SJCRH30 (cell line): Measurements from ENCODE around the gene TRAPPC2L. TPM values are rescaled to one million over a fixed set of nuclear protein-coding genes. Genes with fewer than 3 reads are reported as not detected.

Experiments
- DNase-seq, 2 experiments: peaks; one replicate each; pipeline ENCODE4 v3.0.0-alpha.2; 2015 to 2020
- H3K27ac ChIP-seq: fragments of 250-450 bp; sonication (Bioruptor Pico); 2 replicates; pipeline ENCODE4 v1.5.1; 2020; ENCODE audit warnings: mild to moderate bottlenecking, moderate library complexity
- H3K27me3 ChIP-seq: fragments of 250-450 bp; sonication (Bioruptor Pico); 2 replicates; pipeline ENCODE4 v1.5.1; 2020; ENCODE audit warnings: mild to moderate bottlenecking, moderate library complexity
- H3K36me3 ChIP-seq: fragments of 250-450 bp; sonication (Bioruptor Pico); 2 replicates; pipeline ENCODE4 v1.5.1; 2020; ENCODE audit warnings: mild to moderate bottlenecking, moderate library complexity
- H3K4me1 ChIP-seq: fragments of 250-450 bp; sonication (Bioruptor Pico); 2 replicates; pipeline ENCODE4 v1.5.1; 2020; ENCODE audit warnings: mild to moderate bottlenecking, moderate library complexity
- H3K4me3 ChIP-seq: fragments of 250-450 bp; sonication (Bioruptor Pico); 2 replicates; pipeline ENCODE4 v1.5.1; 2020; ENCODE audit warnings: mild to moderate bottlenecking, moderate library complexity
- H3K9me3 ChIP-seq: fragments of 250-450 bp; sonication (Bioruptor Pico); replicated peaks from 2 replicates; pipeline ENCODE4 v1.5.1; 2020; ENCODE audit warnings: mild to moderate bottlenecking, moderate library complexity
- total RNA-seq: library from RNA; depleted of rRNA; stranded (reverse); fragments of >200 nt; shearing (Covaris generic); gene quantifications from 2 replicates; pipeline ENCODE4 v1.2.3, GENCODE V29; 2014; rRNA removed

The TRAPPC2L gene
- total RNA-seq: 34.3 and 36.9 TPM in 2 replicates

- Histone ChIP-seq H3K27me3 (no peaks in the 10 kb centered on the region), H3K4me3 (peak within 1 kb of the TSS; percentile 80), H3K9me3 (no peaks in the 10 kb centered on the region), H3K4me1 (peaks cover 6% of the 10 kb centered on the region), H3K36me3 (no peaks in the 10 kb centered on the region), H3K27ac (peak within 1 kb of the TSS; percentile 62)
- peak; percentile 94 to 95 for DNase-seq
These were observed at the start of gene TRAPPC2L, which contains the start of gene GALNS for GRCh38 chr16:88856828-88857727. Gene TRAPPC2L (plus strand): TSS chr16:88857127. CDS start chr16:88857151, 24 bp downstream. Gene GALNS (minus strand): TSS chr16:88856947. CDS start chr16:88856877, 70 bp downstream.

- Histone ChIP-seq H3K27ac (no peak overlapping the region), H3K4me1 (0 out of 2 replicates have a peak, but pooled peaks cover 2% of the 10 kb centered on the region), H3K36me3 (peaks cover 43% of the 10 kb centered on the region), H3K27me3 (no peaks in the 10 kb centered on the region), H3K9me3 (no peaks in the 10 kb centered on the region), H3K4me3 (no peak overlapping the region)
- DNase-seq: no peak
These were observed 49.7 kb upstream of the TRAPPC2L start for GRCh38 chr16:88807142-88807625.

- Histone ChIP-seq H3K27ac (no peak overlapping the region), H3K27me3 (no peaks in the 10 kb centered on the region), H3K4me1 (0 out of 2 replicates have a peak, but pooled peaks cover 2% of the 10 kb centered on the region), H3K36me3 (peaks cover 43% of the 10 kb centered on the region), H3K9me3 (no peaks in the 10 kb centered on the region), H3K4me3 (no peak overlapping the region)
- DNase-seq: no peak
These were observed 49.1 kb upstream of the TRAPPC2L start for GRCh38 chr16:88807626-88808453.

- Histone ChIP-seq H3K36me3 (peaks cover 43% of the 10 kb centered on the region), H3K27ac (no peak overlapping the region), H3K27me3 (no peaks in the 10 kb centered on the region), H3K4me3 (no peak overlapping the region), H3K9me3 (no peaks in the 10 kb centered on the region), H3K4me1 (0 out of 2 replicates have a peak, but pooled peaks cover 2% of the 10 kb centered on the region)
- no peak for DNase-seq
These were observed 47.8 kb upstream of the TRAPPC2L start for GRCh38 chr16:88809068-88809675.

GRCh38 chr16:88809676-88810165 is 47.2 kb upstream of the TRAPPC2L start:
- H3K27ac ChIP-seq: no peak overlapping the region
- 0 out of 2 replicates have a peak, but pooled peaks cover 2% of the 10 kb centered on the region for H3K4me1 ChIP-seq
- H3K4me3 ChIP-seq: no peak overlapping the region
- H3K36me3 ChIP-seq: peaks cover 40% of the 10 kb centered on the region
- H3K27me3 ChIP-seq: no peaks in the 10 kb centered on the region
- no peaks in the 10 kb centered on the region for H3K9me3 ChIP-seq
- DNase-seq: peak in 1 of 2 experiments; percentile 27

- no peaks in the 10 kb centered on the region for H3K27me3 ChIP-seq
- no peaks in the 10 kb centered on the region for H3K9me3 ChIP-seq
- 0 out of 2 replicates have a peak, but pooled peaks cover 2% of the 10 kb centered on the region for H3K4me1 ChIP-seq
- DNase-seq: no peak
- H3K36me3 ChIP-seq: peaks cover 34% of the 10 kb centered on the region
- peak overlapping the region; percentile 70 for H3K4me3 ChIP-seq
- H3K27ac ChIP-seq: no peak overlapping the region; the same call in 1 of the 2 replicates
These were observed 46.6 kb upstream of the TRAPPC2L start for GRCh38 chr16:88810166-88810911.

GRCh38 chr16:88810912-88811768 is 45.8 kb upstream of the TRAPPC2L start:
- peak; percentile 72 to 80 for DNase-seq
- no peaks in the 10 kb centered on the region for H3K27me3 ChIP-seq
- H3K4me3 ChIP-seq: peak overlapping the region; percentile 70
- peaks cover 27% of the 10 kb centered on the region for H3K36me3 ChIP-seq
- H3K9me3 ChIP-seq: no peaks in the 10 kb centered on the region
- H3K27ac ChIP-seq: peak overlapping the region; percentile 81
- H3K4me1 ChIP-seq: 0 out of 2 replicates have a peak, but pooled peaks cover 2% of the 10 kb centered on the region

GRCh38 chr16:88811769-88812512 is 45.0 kb upstream of the TRAPPC2L start, which contains the start of gene APRT:
Gene APRT (minus strand): TSS chr16:88811928. CDS start chr16:88811899, 29 bp downstream.
- H3K27ac ChIP-seq: peak within 1 kb of the TSS; percentile 81
- 0 out of 2 replicates have a peak, but pooled peaks cover 2% of the 10 kb centered on the region for H3K4me1 ChIP-seq
- DNase-seq: peak; percentile 89 to 90
- peak within 1 kb of the TSS; percentile 70 for H3K4me3 ChIP-seq
- no peaks in the 10 kb centered on the region for H3K9me3 ChIP-seq
- peaks cover 19% of the 10 kb centered on the region for H3K36me3 ChIP-seq
- no peaks in the 10 kb centered on the region for H3K27me3 ChIP-seq

- H3K4me1 ChIP-seq: 0 out of 2 replicates have a peak, but pooled peaks cover 2% of the 10 kb centered on the region
These were observed 44.2 kb upstream of the TRAPPC2L start for GRCh38 chr16:88812513-88813268.

GRCh38 chr16:88813269-88814143 is 43.4 kb upstream of the TRAPPC2L start:
- no peak overlapping the region for H3K4me3 ChIP-seq
- H3K4me1 ChIP-seq: 0 out of 2 replicates have a peak, but pooled peaks cover 2% of the 10 kb centered on the region
- H3K9me3 ChIP-seq: no peaks in the 10 kb centered on the region
- H3K36me3 ChIP-seq: peaks cover 4% of the 10 kb centered on the region; the same call in 1 of the 2 replicates
- H3K27me3 ChIP-seq: no peaks in the 10 kb centered on the region
- no peak for DNase-seq
- H3K27ac ChIP-seq: no peak overlapping the region

More at GRCh38 chr16:88812513-88813268, 44.2 kb upstream of the TRAPPC2L start:
- H3K27ac ChIP-seq: peak overlapping the region; percentile 81
- H3K36me3 ChIP-seq: peaks cover 12% of the 10 kb centered on the region
- peak overlapping the region; percentile 70 for H3K4me3 ChIP-seq
- no peaks in the 10 kb centered on the region for H3K9me3 ChIP-seq
- peak; percentile 34 to 44 for DNase-seq
- H3K27me3 ChIP-seq: no peaks in the 10 kb centered on the region

GRCh38 chr16:88814144-88814502 is 42.8 kb upstream of the TRAPPC2L start:
- 0 out of 2 replicates have a peak, but pooled peaks cover 3% of the 10 kb centered on the region for H3K36me3 ChIP-seq
- H3K27me3 ChIP-seq: no peaks in the 10 kb centered on the region
- no peak overlapping the region for H3K4me3 ChIP-seq
- no peak for DNase-seq
- 0 out of 2 replicates have a peak, but pooled peaks cover 2% of the 10 kb centered on the region for H3K4me1 ChIP-seq
- H3K9me3 ChIP-seq: no peaks in the 10 kb centered on the region
- H3K27ac ChIP-seq: no peak overlapping the region
